ENCODE results near the gene MRPL20. TPM values are rescaled to one million over a fixed set of nuclear protein-coding genes. Genes with fewer than 3 reads are reported as not detected.

The MRPL20 gene
- total and polyA plus RNA-seq, 9 of the 15 experiments (the other 6 are each of a cell fraction or from before 2014, with no cell fraction given): 180 to 671 (median 229) TPM

DNA sequence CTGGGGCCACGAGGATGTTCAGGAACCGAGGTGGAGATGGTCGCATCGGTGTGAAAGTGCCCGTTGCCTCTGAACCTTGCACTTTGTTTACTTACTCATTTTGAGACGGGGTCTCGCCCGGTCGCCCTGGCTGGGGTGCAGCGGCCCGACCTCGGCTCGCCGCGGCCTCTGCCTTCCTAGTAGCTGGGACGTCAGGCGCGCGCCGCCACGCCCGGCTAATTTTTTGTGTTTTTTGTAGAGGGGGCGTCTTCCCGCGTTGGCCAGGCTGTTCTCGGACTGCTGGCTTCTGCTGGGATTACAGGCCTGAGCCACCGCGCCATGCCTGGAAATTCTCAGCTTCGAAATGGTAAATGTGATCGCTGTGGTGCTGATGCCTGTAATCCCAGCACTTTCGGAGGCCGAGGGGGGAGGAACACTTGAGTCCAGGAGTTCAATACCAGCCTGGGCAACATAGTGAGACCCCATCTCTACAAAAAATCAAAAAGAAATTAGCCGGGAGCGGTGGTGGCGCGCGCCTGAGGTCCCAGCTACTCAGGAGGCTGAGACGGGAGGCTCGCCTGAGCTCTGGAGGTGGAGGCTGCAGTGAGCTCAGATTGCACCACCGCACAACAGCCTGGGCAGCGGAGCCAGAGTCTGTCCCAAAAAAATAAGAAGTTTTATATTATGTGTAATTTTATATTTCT is 684 bp upstream of the MRPL20 start (continued):
- TF ChIP-seq, protein P1, sequence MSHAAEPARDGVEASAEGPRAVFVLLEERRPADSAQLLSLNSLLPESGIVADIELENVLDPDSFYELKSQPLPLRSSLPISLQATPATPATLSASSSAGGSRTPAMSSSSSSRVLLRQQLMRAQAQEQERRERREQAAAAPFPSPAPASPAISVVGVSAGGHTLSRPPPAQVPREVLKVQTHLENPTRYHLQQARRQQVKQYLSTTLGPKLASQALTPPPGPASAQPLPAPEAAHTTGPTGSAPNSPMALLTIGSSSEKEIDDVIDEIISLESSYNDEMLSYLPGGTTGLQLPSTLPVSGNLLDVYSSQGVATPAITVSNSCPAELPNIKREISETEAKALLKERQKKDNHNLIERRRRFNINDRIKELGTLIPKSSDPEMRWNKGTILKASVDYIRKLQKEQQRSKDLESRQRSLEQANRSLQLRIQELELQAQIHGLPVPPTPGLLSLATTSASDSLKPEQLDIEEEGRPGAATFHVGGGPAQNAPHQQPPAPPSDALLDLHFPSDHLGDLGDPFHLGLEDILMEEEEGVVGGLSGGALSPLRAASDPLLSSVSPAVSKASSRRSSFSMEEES (CRISPR knock-in tag; IDR thresholded peaks at IDR 0.05): no peak
- peak; percentile 54 for TF ChIP-seq RBM39 (optimal IDR thresholded peaks at IDR 0.05; ENCODE audit: low read depth, low read length)
- TF ChIP-seq NFXL1 (CRISPR knock-in tag; IDR thresholded peaks at IDR 0.05): no peak
- TF ChIP-seq ZNF121 (CRISPR knock-in tag; conservative IDR thresholded peaks at IDR 0.05): peak; percentile 90
- TF ChIP-seq, protein P2, sequence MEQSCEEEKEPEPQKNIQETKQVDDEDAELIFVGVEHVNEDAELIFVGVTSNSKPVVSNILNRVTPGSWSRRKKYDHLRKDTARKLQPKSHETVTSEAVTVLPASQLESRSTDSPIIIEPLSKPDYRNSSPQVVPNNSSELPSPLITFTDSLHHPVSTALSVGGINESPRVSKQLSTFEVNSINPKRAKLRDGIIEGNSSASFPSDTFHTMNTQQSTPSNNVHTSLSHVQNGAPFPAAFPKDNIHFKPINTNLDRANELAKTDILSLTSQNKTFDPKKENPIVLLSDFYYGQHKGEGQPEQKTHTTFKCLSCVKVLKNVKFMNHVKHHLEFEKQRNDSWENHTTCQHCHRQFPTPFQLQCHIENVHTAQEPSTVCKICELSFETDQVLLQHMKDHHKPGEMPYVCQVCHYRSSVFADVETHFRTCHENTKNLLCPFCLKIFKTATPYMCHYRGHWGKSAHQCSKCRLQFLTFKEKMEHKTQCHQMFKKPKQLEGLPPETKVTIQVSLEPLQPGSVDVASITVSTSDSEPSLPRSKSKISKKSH (CRISPR knock-in tag; IDR thresholded peaks at IDR 0.05): no peak
- peak in 1 of 2 experiments; percentile 53; a peak in 1 of 4 replicates for TF ChIP-seq TEAD1 (CRISPR knock-in tag; IDR thresholded peaks at IDR 0.05)
- TF ChIP-seq LCOR (CRISPR knock-in tag; IDR thresholded peaks at IDR 0.05): 0 out of 2 replicates have a peak, but pooled peaks have one; percentile 28
- no peak for TF ChIP-seq ZNF695 (CRISPR knock-in tag; IDR thresholded peaks at IDR 0.05)
- TF ChIP-seq, protein P3, sequence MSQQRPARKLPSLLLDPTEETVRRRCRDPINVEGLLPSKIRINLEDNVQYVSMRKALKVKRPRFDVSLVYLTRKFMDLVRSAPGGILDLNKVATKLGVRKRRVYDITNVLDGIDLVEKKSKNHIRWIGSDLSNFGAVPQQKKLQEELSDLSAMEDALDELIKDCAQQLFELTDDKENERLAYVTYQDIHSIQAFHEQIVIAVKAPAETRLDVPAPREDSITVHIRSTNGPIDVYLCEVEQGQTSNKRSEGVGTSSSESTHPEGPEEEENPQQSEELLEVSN (IDR thresholded peaks at IDR 0.05; ENCODE audit: borderline replicate concordance in 1 of 2, extremely low read depth in 1 of 2, insufficient read depth in 1 of 2, insufficient read length in 1 of 2, low read depth in 1 of 2, low read length in 1 of 2, poor library complexity in 1 of 2, severe bottlenecking in 1 of 2): peak in 1 of 2 experiments; percentile 21
- no peak for TF ChIP-seq XRCC5 (IDR thresholded peaks at IDR 0.05; ENCODE audit: low read depth, low read length)
- TF ChIP-seq NELFE (IDR thresholded peaks at IDR 0.05; ENCODE audit: insufficient read depth, insufficient read length): no peak
- no peak for TF ChIP-seq ZNF830 (CRISPR knock-in tag; IDR thresholded peaks at IDR 0.05)
- TF ChIP-seq, protein P4, sequence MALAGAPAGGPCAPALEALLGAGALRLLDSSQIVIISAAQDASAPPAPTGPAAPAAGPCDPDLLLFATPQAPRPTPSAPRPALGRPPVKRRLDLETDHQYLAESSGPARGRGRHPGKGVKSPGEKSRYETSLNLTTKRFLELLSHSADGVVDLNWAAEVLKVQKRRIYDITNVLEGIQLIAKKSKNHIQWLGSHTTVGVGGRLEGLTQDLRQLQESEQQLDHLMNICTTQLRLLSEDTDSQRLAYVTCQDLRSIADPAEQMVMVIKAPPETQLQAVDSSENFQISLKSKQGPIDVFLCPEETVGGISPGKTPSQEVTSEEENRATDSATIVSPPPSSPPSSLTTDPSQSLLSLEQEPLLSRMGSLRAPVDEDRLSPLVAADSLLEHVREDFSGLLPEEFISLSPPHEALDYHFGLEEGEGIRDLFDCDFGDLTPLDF (CRISPR knock-in tag; IDR thresholded peaks at IDR 0.05): 0 out of 2 replicates have a peak, but pooled peaks have one; percentile 61
- TF ChIP-seq SNRNP70 (optimal IDR thresholded peaks at IDR 0.05; ENCODE audit: low read depth, low read length): peak; percentile 37
- no peak for TF ChIP-seq TBP (optimal IDR thresholded peaks at IDR 0.05; ENCODE audit: low read depth, low read length)
- TF ChIP-seq, protein P5, sequence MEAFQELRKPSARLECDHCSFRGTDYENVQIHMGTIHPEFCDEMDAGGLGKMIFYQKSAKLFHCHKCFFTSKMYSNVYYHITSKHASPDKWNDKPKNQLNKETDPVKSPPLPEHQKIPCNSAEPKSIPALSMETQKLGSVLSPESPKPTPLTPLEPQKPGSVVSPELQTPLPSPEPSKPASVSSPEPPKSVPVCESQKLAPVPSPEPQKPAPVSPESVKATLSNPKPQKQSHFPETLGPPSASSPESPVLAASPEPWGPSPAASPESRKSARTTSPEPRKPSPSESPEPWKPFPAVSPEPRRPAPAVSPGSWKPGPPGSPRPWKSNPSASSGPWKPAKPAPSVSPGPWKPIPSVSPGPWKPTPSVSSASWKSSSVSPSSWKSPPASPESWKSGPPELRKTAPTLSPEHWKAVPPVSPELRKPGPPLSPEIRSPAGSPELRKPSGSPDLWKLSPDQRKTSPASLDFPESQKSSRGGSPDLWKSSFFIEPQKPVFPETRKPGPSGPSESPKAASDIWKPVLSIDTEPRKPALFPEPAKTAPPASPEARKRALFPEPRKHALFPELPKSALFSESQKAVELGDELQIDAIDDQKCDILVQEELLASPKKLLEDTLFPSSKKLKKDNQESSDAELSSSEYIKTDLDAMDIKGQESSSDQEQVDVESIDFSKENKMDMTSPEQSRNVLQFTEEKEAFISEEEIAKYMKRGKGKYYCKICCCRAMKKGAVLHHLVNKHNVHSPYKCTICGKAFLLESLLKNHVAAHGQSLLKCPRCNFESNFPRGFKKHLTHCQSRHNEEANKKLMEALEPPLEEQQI (IDR thresholded peaks at IDR 0.05): no peak
- TF ChIP-seq, protein P6, sequence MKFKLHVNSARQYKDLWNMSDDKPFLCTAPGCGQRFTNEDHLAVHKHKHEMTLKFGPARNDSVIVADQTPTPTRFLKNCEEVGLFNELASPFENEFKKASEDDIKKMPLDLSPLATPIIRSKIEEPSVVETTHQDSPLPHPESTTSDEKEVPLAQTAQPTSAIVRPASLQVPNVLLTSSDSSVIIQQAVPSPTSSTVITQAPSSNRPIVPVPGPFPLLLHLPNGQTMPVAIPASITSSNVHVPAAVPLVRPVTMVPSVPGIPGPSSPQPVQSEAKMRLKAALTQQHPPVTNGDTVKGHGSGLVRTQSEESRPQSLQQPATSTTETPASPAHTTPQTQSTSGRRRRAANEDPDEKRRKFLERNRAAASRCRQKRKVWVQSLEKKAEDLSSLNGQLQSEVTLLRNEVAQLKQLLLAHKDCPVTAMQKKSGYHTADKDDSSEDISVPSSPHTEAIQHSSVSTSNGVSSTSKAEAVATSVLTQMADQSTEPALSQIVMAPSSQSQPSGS (CRISPR knock-in tag; IDR thresholded peaks at IDR 0.05): no peak
- peak; percentile 72 for TF ChIP-seq CHD1 (IDR thresholded peaks at IDR 0.05; ENCODE audit: low read length)
